ENCODE data around the gene RAB4B. TPM values are rescaled to one million over a fixed set of nuclear protein-coding genes. Genes with fewer than 3 reads are reported as not detected.
"Not testable (repeated sequence)": the region's sequence is repeated elsewhere in the genome, so short reads cannot be mapped to it uniquely, and the experiment has no call there.

RAB4B gene
- total and polyA plus RNA-seq, 4 experiments from 2014 or later = 53.5 to 69.8 (median 61.2) TPM

DNA sequence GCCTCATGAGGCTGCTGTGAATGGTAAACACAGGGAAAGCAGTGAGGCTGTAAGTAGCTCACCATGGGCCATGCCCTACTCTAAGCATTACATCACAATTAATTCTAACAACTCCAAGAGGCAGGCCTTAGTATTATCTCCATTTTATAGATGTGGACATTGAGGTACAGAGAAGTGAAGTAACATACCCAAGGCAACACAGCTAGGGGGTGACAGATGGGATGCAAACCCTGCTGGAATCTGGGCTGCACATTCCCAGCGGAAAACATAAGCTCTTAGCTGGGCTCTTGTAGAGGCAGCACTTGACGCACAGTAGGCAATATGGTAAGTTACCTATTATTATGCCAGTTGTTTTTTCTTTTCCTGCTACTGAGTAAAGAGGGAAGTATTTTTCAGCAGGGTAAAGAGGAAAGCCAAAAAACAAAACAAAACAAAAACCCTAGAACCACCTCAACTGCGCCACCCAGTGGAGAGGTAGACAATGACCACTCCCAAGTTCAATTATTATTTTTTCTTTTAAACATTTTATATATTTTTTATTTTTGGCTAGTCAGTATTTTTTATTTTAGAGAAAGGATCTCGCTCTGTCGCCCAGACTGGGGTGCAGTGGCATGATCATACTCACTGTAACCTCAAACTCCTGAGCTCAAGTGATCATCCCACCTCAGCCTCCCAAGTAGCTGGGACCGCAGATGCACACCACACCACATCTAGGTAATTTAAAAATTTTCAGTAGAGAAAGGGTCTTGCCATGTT lies 41.6 kb downstream of the RAB4B start:
- ChIA-PET POLR2A (ENCODE audit: partially characterized antibody) (interaction anchor here (0.7 to 2.9 kb wide), 7 partner anchors 8 to 157 kb away, joined by 3 to 34 read pairs (median 17); partner anchors contain the start of genes EGLN2 and RAB4B), CTCF (ENCODE audit: partially characterized antibody) (interaction anchor here (0.5 to 3.7 kb wide), 27 partner anchors 9 to 490 kb away, joined by 3 to 89 read pairs (median 5); partner anchors contain the start of genes ACTMAP, CCDC97, COQ8B and EGLN2)
- H3K4me3 ChIP-seq (ENCODE audit: low read length in 2 of 2); H3K9me3 Mint-ChIP-seq; H3K9me3 ChIP-seq (ENCODE audit: control insufficient read depth in 1 of 2, low read length in 2 of 2); H3K36me3 ChIP-seq (ENCODE audit: insufficient read depth, low read length); H3K36me3 Mint-ChIP-seq; H3K27me3 Mint-ChIP-seq; H3K27me3 ChIP-seq (ENCODE audit: insufficient read depth, low read length): not testable (repeated sequence)
- Histone ChIP-seq H3K4me1 (ENCODE audit: insufficient read depth, low read length) (peaks cover 25% of the 10 kb centered on the region), H3K27ac (ENCODE audit: low read depth, low read length) (peak overlapping the region; percentile 30)
- intact Hi-C loops (cut with micrococcal nuclease) = loop anchor here (1.0 to 2.0 kb wide), 6 partner anchors 17 to 325 kb away; partner anchors contain the start of genes NUMBL and SNRPA
- peak overlapping the region; percentile 72 to 95 (median 92) for H3K27ac Mint-ChIP-seq
- H3K4me1 Mint-ChIP-seq = peaks cover 18 to 39% (median 26%) of the 10 kb centered on the region in 4 donors
- DNase-seq = peak; percentile 54 to 68 (median 65)
- peak overlapping the region in 6 of 8 donors; percentile 26 to 88 (median 60) for H3K4me3 Mint-ChIP-seq

DNA sequence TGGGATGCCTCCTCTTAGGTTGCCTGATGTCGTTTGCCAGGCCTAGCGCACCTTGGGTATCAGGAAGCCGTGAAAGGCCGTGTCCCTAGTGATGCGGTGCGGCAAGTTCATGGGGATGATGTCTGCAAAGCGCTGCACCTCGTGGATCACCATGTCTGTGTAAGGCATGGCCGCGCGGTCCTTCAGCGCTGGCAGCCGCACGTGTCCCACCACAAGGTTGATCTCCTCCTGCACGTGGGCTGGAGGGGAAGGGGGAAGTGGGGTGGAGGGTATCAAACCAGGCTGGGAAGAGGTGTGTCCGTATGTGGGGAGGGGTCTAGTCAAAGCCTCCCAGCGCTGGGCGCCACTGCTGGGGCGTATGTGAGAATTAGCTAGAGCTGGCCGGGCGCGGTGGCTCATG lies 44.1 kb downstream of the RAB4B start:
- CTCF ChIA-PET (ENCODE audit: partially characterized antibody) = interaction anchor here (0.6 kb wide), 1 partner anchor 323 kb away, joined by 3 read pairs; no protein-coding TSS in a partner anchor
- intact Hi-C loops (cut with micrococcal nuclease) = no loop called here

GRCh38 chr19:40822704-40823553 lies 44.9 kb downstream of the RAB4B start:
- Mint-ChIP-seq H3K4me1 (peaks cover 24 to 62% (median 42%) of the 10 kb centered on the region in 4 donors), H3K4me3 (peak overlapping the region in 1 of 8 donors; percentile 36), H3K27ac (peak overlapping the region in 6 of 7 donors; percentile 53 to 87 (median 76))
- H3K4me1 ChIP-seq (ENCODE audit: insufficient read depth, low read length) = peaks cover 38% of the 10 kb centered on the region
- H3K9me3 Mint-ChIP-seq; H3K36me3 Mint-ChIP-seq; DNase-seq; POLR2A ChIA-PET (ENCODE audit: partially characterized antibody); H3K36me3 ChIP-seq (ENCODE audit: insufficient read depth, low read length); H3K4me3 ChIP-seq (ENCODE audit: low read length in 2 of 2); H3K27ac ChIP-seq (ENCODE audit: low read depth, low read length); intact Hi-C loops (cut with micrococcal nuclease); H3K27me3 Mint-ChIP-seq; H3K9me3 ChIP-seq (ENCODE audit: control insufficient read depth in 1 of 2, low read length in 2 of 2); H3K27me3 ChIP-seq (ENCODE audit: insufficient read depth, low read length): not testable (repeated sequence)
- CTCF ChIA-PET (ENCODE audit: partially characterized antibody) = interaction anchor here (1.4 kb wide), 1 partner anchor 160 kb away, joined by 3 read pairs; no protein-coding TSS in a partner anchor

More for the DNA sequence above, 44.1 kb downstream of the RAB4B start:
- POLR2A ChIA-PET (ENCODE audit: partially characterized antibody) = no interaction called here
- Histone ChIP-seq H3K4me1 (ENCODE audit: insufficient read depth, low read length) (peaks cover 40% of the 10 kb centered on the region), H3K36me3 (ENCODE audit: insufficient read depth, low read length) (no peaks in the 10 kb centered on the region), H3K27ac (ENCODE audit: low read depth, low read length) (no peak overlapping the region), H3K9me3 (ENCODE audit: control insufficient read depth in 1 of 2, low read length in 2 of 2) (no peaks in the 10 kb centered on the region), H3K27me3 (ENCODE audit: insufficient read depth, low read length) (no peaks in the 10 kb centered on the region), H3K4me3 (ENCODE audit: low read length in 2 of 2) (no peak overlapping the region)
- Mint-ChIP-seq H3K27me3 (no peaks in the 10 kb centered on the region), H3K9me3 (no peaks in the 10 kb centered on the region), H3K36me3 (peaks cover 0 to 7% of the 10 kb centered on the region in 2 donors), H3K4me1 (peaks cover 24 to 63% (median 39%) of the 10 kb centered on the region in 4 donors), H3K27ac (peak overlapping the region in 1 of 7 donors; percentile 57), H3K4me3 (peak overlapping the region in 1 of 8 donors; percentile 6)
- DNase-seq = no peak

GRCh38 chr19:40824916-40825315 lies 46.9 kb downstream of the RAB4B start:
- H3K9me3 Mint-ChIP-seq; H3K27me3 ChIP-seq (ENCODE audit: insufficient read depth, low read length); H3K36me3 ChIP-seq (ENCODE audit: insufficient read depth, low read length); H3K27ac ChIP-seq (ENCODE audit: low read depth, low read length); H3K27me3 Mint-ChIP-seq; H3K36me3 Mint-ChIP-seq; intact Hi-C loops (cut with micrococcal nuclease); POLR2A ChIA-PET (ENCODE audit: partially characterized antibody); H3K4me3 ChIP-seq (ENCODE audit: low read length in 2 of 2); H3K9me3 ChIP-seq (ENCODE audit: control insufficient read depth in 1 of 2, low read length in 2 of 2); DNase-seq; H3K4me3 Mint-ChIP-seq: not testable (repeated sequence)
- peaks cover 21% of the 10 kb centered on the region for H3K4me1 ChIP-seq (ENCODE audit: insufficient read depth, low read length)
- H3K27ac Mint-ChIP-seq = peak overlapping the region in 4 of 7 donors; percentile 17 to 88 (median 59)
- peaks cover 11 to 46% (median 28%) of the 10 kb centered on the region in 4 donors for H3K4me1 Mint-ChIP-seq
- CTCF ChIA-PET (ENCODE audit: partially characterized antibody) = interaction anchor here (0.7 kb wide), 1 partner anchor 162 kb away, joined by 3 read pairs; no protein-coding TSS in a partner anchor

GRCh38 chr19:40825460-40826095 lies 47.5 kb downstream of the RAB4B start:
- intact Hi-C loops (cut with micrococcal nuclease) = loop anchor here (2.0 kb wide), 1 partner anchor 145 kb away; no protein-coding TSS in a partner anchor
- CTCF ChIA-PET (ENCODE audit: partially characterized antibody); H3K27me3 Mint-ChIP-seq; POLR2A ChIA-PET (ENCODE audit: partially characterized antibody); H3K9me3 Mint-ChIP-seq; H3K36me3 ChIP-seq (ENCODE audit: insufficient read depth, low read length); H3K4me3 ChIP-seq (ENCODE audit: low read length in 2 of 2); H3K27me3 ChIP-seq (ENCODE audit: insufficient read depth, low read length); DNase-seq; H3K9me3 ChIP-seq (ENCODE audit: control insufficient read depth in 1 of 2, low read length in 2 of 2); H3K36me3 Mint-ChIP-seq; H3K27ac ChIP-seq (ENCODE audit: low read depth, low read length): not testable (repeated sequence)
- Mint-ChIP-seq H3K4me1 (peaks cover 11 to 46% (median 28%) of the 10 kb centered on the region in 4 donors), H3K27ac (peak overlapping the region; percentile 21 to 95 (median 90)), H3K4me3 (peak overlapping the region in 6 of 8 donors; percentile 15 to 51 (median 34))
- H3K4me1 ChIP-seq (ENCODE audit: insufficient read depth, low read length) = peaks cover 21% of the 10 kb centered on the region

DNA sequence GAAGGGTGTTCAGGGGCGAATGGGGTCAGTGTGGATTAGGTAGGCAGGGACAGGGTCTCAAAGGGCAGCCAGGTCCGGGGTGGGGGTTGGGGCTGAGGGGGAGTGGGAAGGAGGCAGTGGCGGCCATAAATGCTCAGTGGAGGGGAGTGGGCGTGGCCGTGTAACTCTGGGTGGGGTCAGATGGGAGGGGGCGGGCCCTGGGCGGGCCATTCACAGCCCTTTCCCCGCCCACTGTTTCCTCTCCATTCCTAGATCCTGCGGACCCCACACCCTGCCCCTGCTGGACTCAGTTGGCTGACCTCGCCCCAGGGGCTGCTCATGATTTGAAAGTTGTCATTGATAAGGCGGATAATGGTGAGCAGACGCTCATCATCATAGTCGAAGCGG lies 48.3 kb downstream of the RAB4B start:
- H3K9me3 ChIP-seq (ENCODE audit: control insufficient read depth in 1 of 2, low read length in 2 of 2); DNase-seq; H3K36me3 ChIP-seq (ENCODE audit: insufficient read depth, low read length); H3K9me3 Mint-ChIP-seq; H3K4me3 ChIP-seq (ENCODE audit: low read length in 2 of 2); CTCF ChIA-PET (ENCODE audit: partially characterized antibody); H3K27me3 Mint-ChIP-seq; H3K36me3 Mint-ChIP-seq; H3K27me3 ChIP-seq (ENCODE audit: insufficient read depth, low read length): not testable (repeated sequence)
- Histone ChIP-seq H3K4me1 (ENCODE audit: insufficient read depth, low read length) (peaks cover 21% of the 10 kb centered on the region), H3K27ac (ENCODE audit: low read depth, low read length) (peak overlapping the region; percentile 21)
- H3K27ac Mint-ChIP-seq = peak overlapping the region; percentile 65 to 99 (median 97)
- POLR2A ChIA-PET (ENCODE audit: partially characterized antibody) = interaction anchor here (0.7 to 1.4 kb wide), 3 partner anchors 76 to 163 kb away, joined by 3 read pairs; partner anchors contain the start of genes ACTMAP and NUMBL
- intact Hi-C loops (cut with micrococcal nuclease) = loop anchor here (2.0 kb wide), 1 partner anchor 144 kb away; no protein-coding TSS in a partner anchor
- peak overlapping the region in 7 of 8 donors; percentile 47 to 84 (median 70) for H3K4me3 Mint-ChIP-seq
- H3K4me1 Mint-ChIP-seq = peaks cover 12 to 46% (median 28%) of the 10 kb centered on the region in 4 donors
